Left ventricle myocardium inferior (tissue), 1 donor: ENCODE results near the gene TRIML2. TPM values are rescaled to one million over a fixed set of nuclear protein-coding genes. Genes with fewer than 3 reads are reported as not detected.

ENCODE experiments used
- DNase-seq: peaks from one replicate; pipeline ENCODE4 v3.0.0-alpha.2; 2020
- H3K27ac ChIP-seq: fragments of 200-600 bp; replicated peaks from 2 replicates; pipeline ENCODE4 v1.8.0; 2021
- H3K27me3 ChIP-seq: fragments of 200-600 bp; 2 replicates; pipeline ENCODE4 v1.8.0; 2021; ENCODE audit warnings: low read depth
- H3K36me3 ChIP-seq: fragments of 200-600 bp; 2 replicates; pipeline ENCODE4 v1.8.0; 2021
- H3K4me1 ChIP-seq: fragments of 200-600 bp; 2 replicates; pipeline ENCODE4 v1.8.0; 2021
- H3K4me3 ChIP-seq: fragments of 200-600 bp; 2 replicates; pipeline ENCODE4 v1.8.0; 2021; ENCODE audit warnings: mild to moderate bottlenecking, moderate library complexity
- H3K9me3 ChIP-seq: fragments of 200-600 bp; replicated peaks from 2 replicates; pipeline ENCODE4 v1.8.0; 2021
- intact Hi-C: fragments of 100-400 bp; cut with micrococcal nuclease; formaldehyde crosslinking; loops from one replicate; pipeline ENCODE4 v1.11.0; 2022
- total RNA-seq: library from RNA; stranded (reverse); fragmentation: NEBNext Ultra II Directional; extraction: Animal tissue kit (Norgen Biotek cat#: 25700); gene quantifications from one replicate; pipeline ENCODE4 v1.2.1, GENCODE V29; 2021
- TF ChIP-seq, protein P1 (sequence below): fragments of 200-600 bp; IDR thresholded peaks from 2 replicates; pipeline ENCODE4 v1.8.0; 2021; ENCODE audit warnings: antibody characterized with exemption, mild to moderate bottlenecking, borderline replicate concordance
- donor health status: DM: no; HTN: yes; CAD: no; lungs with severe emphysema.

The TRIML2 gene
- total RNA-seq, 1 donor from 2014 or later = not detected

DNA sequence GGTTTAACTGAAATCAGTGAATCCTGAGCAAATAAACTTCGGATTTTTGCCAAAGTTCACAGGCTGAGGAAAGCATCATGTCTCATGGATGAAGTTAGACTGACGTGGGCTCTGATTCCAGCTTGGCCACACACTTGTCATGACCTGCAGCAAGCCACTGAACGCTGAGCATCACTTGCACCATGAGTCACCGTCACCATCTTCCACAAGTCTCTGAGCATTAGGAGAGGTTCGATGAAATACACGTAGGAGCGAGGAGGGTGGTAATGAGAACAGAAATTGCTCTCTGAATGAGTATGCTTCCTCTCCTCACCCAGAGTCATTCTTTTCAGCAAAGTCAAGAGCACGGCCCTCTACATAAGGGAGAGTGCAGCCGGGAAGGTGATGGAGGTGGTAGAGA lies 3.8 kb upstream of the TRIML2 start:
- intact Hi-C loops = no loop called here
- Histone ChIP-seq H3K9me3 (no peaks in the 10 kb centered on the region), H3K4me1 (no peaks in the 10 kb centered on the region), H3K27me3 (peaks cover 16% of the 10 kb centered on the region), H3K27ac (no peak overlapping the region), H3K36me3 (no peaks in the 10 kb centered on the region), H3K4me3 (no peak overlapping the region)
- TF ChIP-seq, protein P1, sequence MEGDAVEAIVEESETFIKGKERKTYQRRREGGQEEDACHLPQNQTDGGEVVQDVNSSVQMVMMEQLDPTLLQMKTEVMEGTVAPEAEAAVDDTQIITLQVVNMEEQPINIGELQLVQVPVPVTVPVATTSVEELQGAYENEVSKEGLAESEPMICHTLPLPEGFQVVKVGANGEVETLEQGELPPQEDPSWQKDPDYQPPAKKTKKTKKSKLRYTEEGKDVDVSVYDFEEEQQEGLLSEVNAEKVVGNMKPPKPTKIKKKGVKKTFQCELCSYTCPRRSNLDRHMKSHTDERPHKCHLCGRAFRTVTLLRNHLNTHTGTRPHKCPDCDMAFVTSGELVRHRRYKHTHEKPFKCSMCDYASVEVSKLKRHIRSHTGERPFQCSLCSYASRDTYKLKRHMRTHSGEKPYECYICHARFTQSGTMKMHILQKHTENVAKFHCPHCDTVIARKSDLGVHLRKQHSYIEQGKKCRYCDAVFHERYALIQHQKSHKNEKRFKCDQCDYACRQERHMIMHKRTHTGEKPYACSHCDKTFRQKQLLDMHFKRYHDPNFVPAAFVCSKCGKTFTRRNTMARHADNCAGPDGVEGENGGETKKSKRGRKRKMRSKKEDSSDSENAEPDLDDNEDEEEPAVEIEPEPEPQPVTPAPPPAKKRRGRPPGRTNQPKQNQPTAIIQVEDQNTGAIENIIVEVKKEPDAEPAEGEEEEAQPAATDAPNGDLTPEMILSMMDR = no peak
- DNase-seq = no peak

DNA sequence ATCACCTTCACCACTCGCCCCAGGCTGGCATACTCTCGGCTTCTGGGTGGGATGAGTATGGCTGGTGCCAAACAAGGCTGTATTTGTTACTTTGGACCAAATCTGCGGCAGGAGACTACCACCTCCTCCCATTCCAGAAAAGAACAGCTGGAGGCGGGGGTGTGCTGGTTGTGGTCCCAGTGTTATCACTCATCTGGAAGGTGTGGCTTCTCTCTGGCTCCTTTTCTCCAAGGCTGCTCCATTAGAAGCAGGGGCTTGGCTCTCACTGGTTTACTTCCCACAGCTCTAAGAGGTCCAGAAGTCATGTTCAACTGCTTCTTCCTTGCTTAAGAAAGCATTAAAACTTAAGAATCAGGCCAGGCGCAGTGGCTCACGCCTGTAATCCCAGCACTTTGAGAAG lies 2.6 kb upstream of the TRIML2 start:
- no peak overlapping the region for H3K27ac ChIP-seq
- TF ChIP-seq, protein P1 = no peak

DNA sequence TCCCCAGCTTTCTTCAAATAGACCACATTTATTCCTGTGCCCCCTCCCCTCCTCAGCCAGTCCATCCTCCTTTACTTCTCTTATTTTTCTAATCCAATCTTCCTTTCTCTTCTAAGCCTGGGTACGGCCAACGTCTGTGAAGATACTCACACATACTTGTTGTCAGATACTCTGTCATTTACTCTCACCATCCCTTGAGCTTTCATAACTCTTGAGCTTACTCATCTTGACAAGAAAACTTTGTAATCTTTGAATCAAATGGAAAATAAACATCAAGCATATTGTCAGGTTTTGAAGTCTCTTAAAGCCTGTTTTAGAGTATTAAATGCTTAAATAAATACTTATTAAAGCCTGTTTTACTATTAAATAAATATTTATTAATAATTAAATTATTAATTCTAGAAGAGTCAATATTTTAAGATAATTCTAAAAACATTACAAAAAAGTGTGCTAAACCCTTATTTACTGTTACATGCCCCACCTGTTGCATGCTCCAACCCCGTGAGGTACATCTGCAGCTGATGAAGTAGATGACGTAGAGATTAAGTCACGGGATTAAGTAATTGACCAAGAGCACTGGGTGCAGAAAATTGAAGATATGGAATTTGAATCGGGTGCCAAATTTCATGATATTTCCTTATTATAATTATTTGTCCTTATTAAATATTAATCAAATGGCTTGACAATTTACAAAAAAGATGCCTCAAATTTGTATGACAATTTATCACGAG lies 1.5 kb upstream of the TRIML2 start:
- no peaks in the 10 kb centered on the region for H3K36me3 ChIP-seq
- DNase-seq = no peak
- H3K27me3 ChIP-seq = peaks cover 16% of the 10 kb centered on the region
- no peak overlapping the region for H3K27ac ChIP-seq
- no peaks in the 10 kb centered on the region for H3K9me3 ChIP-seq
- no peak overlapping the region for H3K4me3 ChIP-seq
- TF ChIP-seq, protein P1 = no peak
- intact Hi-C loops = no loop called here
- no peaks in the 10 kb centered on the region for H3K4me1 ChIP-seq

More for the DNA sequence above, 2.6 kb upstream of the TRIML2 start:
- peaks cover 16% of the 10 kb centered on the region for H3K27me3 ChIP-seq
- no peaks in the 10 kb centered on the region for H3K36me3 ChIP-seq
- no peak overlapping the region for H3K4me3 ChIP-seq
- intact Hi-C loops = no loop called here
- H3K9me3 ChIP-seq = no peaks in the 10 kb centered on the region
- DNase-seq = no peak
- H3K4me1 ChIP-seq = no peaks in the 10 kb centered on the region

DNA sequence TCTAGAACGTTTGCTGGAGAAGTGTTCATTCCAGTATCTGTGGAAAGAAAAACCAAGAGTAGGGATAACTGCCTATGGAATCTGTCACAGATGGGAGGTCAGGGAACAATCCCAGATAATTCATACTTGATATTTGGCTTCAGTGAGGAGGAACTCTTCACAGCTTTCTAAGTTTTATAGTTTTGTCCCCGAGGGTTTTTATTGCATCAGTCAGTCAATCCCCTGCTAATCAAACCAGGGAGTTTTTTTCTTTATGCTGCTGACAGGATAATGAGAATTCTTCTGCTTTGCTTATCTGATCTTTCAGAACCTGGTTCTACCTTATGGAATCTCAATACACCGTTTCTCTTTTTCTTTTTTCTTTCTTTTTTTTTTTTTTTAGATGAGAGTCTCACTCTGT lies 633 bp upstream of the TRIML2 start:
- TF ChIP-seq, protein P1 = no peak
- H3K4me3 ChIP-seq = no peak overlapping the region
- H3K36me3 ChIP-seq = no peaks in the 10 kb centered on the region
- no peaks in the 10 kb centered on the region for H3K9me3 ChIP-seq
- H3K4me1 ChIP-seq = no peaks in the 10 kb centered on the region
- intact Hi-C loops = no loop called here
- DNase-seq = no peak
- H3K27ac ChIP-seq = no peak overlapping the region
- H3K27me3 ChIP-seq = peaks cover 16% of the 10 kb centered on the region

DNA sequence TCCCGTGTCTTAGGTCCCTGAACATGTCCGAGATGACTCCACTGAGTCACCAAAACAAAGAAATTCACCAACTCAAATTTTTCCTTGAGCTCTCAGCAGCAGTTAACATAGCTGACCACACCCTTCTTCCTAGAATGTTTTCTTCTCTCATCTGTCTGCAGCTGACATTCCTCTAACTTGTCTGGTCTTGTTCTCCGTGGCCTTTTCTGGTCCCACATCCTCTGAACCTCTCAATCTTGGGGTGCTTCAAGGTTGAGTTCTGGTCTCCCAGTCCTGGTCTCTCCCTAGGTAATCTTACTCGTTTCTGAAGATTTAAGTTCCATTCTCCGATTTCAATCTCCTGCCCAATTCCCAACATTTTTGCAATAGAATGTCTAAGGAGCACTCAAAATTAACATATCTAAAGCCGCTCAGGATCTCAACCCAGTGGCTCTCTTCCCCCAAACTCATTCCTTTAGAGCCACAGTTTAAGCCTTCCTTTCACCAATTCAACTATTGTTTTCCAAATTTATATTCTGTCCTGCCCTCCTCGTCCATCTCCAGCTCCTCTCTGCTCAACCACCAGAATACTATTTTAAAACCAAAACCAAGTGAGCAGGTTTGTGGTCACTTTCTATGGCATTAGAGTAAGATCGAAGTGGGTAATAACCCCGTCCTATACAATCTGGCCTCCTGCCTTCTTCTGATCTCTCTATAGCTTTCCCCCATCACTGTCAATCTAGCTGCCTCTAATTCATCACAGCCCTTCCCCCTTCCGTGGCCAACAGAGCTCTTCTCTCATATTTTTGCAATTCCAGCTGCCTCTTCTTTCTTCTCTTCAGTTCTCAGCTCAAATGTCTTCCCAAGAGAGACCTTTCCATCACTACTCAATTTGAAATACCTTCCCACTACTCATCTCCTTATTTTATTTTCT lies 1.2 kb downstream of the TRIML2 start:
- intact Hi-C loops = no loop called here
- no peak overlapping the region for H3K27ac ChIP-seq
- H3K4me3 ChIP-seq = no peak overlapping the region
- DNase-seq = no peak
- TF ChIP-seq, protein P1 = no peak
- H3K36me3 ChIP-seq = no peaks in the 10 kb centered on the region
- H3K27me3 ChIP-seq = peaks cover 16% of the 10 kb centered on the region
- H3K9me3 ChIP-seq = no peaks in the 10 kb centered on the region
- no peaks in the 10 kb centered on the region for H3K4me1 ChIP-seq
